ENCODE measurements around the gene TNS3. TPM values are rescaled to one million over a fixed set of nuclear protein-coding genes. Genes with fewer than 3 reads are reported as not detected.

Gene TNS3
- polyA plus RNA-seq, 1 of the 3 experiments (the other 2 are of a cell fraction) = 72.3 TPM

DNA sequence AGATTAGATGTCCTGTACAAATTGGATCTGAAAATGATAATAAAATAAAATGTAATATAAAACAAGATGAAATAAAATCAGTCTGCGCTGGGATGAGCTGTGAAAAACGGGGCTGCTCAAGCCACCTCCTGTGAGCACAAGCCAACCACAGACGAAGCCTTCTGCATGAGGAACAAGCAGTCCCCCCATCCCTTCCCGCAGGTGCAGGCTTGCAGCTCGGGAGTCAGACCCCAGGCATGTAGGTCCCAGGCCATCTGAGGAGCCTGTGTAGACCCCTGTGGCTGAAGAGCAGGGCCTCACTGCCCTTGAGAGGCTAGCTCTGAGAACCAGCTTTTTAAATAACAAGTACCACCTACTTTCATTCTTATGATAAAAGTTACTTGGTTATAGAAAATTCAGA is 123.4 kb downstream of the TNS3 start:
- WGBS (ENCODE audit: low lambda C conversion rate) = 87% methylated on average over 5 of the region's 5 CpGs
- peaks cover 8% of the 10 kb centered on the region for H3F3A ChIP-seq (replicated peaks; ENCODE audit: insufficient read depth)
- TF ChIP-seq FOXM1 (IDR thresholded peaks at IDR 0.05; ENCODE audit: low read depth) = no peak
- TF ChIP-seq RXRA (IDR thresholded peaks at IDR 0.05; ENCODE audit: borderline replicate concordance, low read depth) = no peak
- no peak for TF ChIP-seq JUND (IDR thresholded peaks at IDR 0.05)
- TF ChIP-seq RCOR1 (IDR thresholded peaks at IDR 0.05; ENCODE audit: low read length) = no peak
- TF ChIP-seq NFIC (IDR thresholded peaks at IDR 0.05; ENCODE audit: borderline replicate concordance) = no peak
- no peak for TF ChIP-seq FOSL2 (IDR thresholded peaks at IDR 0.05; ENCODE audit: borderline replicate concordance, low read depth)
- TF ChIP-seq, protein P1, sequence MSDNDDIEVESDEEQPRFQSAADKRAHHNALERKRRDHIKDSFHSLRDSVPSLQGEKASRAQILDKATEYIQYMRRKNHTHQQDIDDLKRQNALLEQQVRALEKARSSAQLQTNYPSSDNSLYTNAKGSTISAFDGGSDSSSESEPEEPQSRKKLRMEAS (IDR thresholded peaks at IDR 0.05; ENCODE audit: low read depth) = no peak
- TF ChIP-seq, protein P2, sequence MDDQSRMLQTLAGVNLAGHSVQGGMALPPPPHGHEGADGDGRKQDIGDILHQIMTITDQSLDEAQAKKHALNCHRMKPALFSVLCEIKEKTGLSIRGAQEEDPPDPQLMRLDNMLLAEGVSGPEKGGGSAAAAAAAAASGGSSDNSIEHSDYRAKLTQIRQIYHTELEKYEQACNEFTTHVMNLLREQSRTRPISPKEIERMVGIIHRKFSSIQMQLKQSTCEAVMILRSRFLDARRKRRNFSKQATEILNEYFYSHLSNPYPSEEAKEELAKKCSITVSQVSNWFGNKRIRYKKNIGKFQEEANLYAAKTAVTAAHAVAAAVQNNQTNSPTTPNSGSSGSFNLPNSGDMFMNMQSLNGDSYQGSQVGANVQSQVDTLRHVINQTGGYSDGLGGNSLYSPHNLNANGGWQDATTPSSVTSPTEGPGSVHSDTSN (IDR thresholded peaks at IDR 0.05) = no peak
- no peak for TF ChIP-seq POLR2AphosphoS5 (IDR thresholded peaks at IDR 0.05; ENCODE audit: low read depth, low read length)
- H4K20me1 ChIP-seq (ENCODE audit: insufficient read depth) = no peaks in the 10 kb centered on the region
- no peak for DNase-seq
- H3K4me2 ChIP-seq = 0 out of 2 replicates have a peak overlapping the region, but pooled peaks have one; percentile 2
- peaks cover 0 to 4% of the 10 kb centered on the region in 2 experiments for H3K36me3 ChIP-seq (replicated peaks in 1 of 2; ENCODE audit: control insufficient read depth in 1 of 2, insufficient read depth in 2 of 2, low read length in 1 of 2)
- H2AFZ ChIP-seq (ENCODE audit: low read depth) = no peak overlapping the region
- peaks cover 36 to 42% of the 10 kb centered on the region in 2 experiments for H3K4me1 ChIP-seq (ENCODE audit: control insufficient read depth in 1 of 2, insufficient read depth in 2 of 2, low read depth in 1 of 2, low read length in 1 of 2)
- no peaks in the 10 kb centered on the region for H3K9me3 ChIP-seq
- peak overlapping the region; percentile 14 to 34; a peak in 2 of 4 replicates for H3K27ac ChIP-seq (ENCODE audit: low read depth in 2 of 2, low read length in 1 of 2)
- no peaks in the 10 kb centered on the region for H3K27me3 ChIP-seq (ENCODE audit: insufficient read depth)
- no peaks in the 10 kb centered on the region for H3K9me2 ChIP-seq
- H3K79me2 ChIP-seq (ENCODE audit: insufficient read depth) = peaks cover 27% of the 10 kb centered on the region; the same call in 1 of the 2 replicates
- POLR2A ChIA-PET = no interaction called here
- CTCF ChIA-PET = interaction anchor here (1.1 to 4.3 kb wide), 5 partner anchors 15 to 361 kb away, joined by 3 to 21 read pairs (median 5); no protein-coding TSS in a partner anchor
- no peak overlapping the region for H3K9ac ChIP-seq
- no peak overlapping the region for H3K4me3 ChIP-seq (ENCODE audit: low read depth in 2 of 2, low read length in 1 of 2)

DNA sequence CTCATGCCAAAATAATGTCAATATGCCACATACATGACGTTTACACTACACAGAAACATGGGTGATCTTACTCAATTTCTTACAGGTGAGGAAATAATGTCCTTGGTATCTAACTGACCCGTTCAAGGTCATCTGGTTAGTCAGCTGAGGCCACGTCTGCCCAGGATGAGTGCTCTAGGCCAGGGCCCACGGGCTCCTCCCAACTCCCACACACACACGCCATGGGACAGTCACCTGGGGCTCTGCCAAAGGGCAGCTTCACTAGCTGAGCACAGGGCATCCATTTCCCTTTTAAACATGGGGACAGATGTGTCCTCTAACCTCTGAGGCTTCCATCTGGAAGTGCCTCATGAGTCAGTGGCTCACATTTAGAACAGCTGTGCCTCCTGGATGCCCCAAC is 123.9 kb downstream of the TNS3 start:
- no peak overlapping the region for H3K4me3 ChIP-seq (ENCODE audit: low read depth in 2 of 2, low read length in 1 of 2)
- peaks cover 27% of the 10 kb centered on the region; the same call in 1 of the 2 replicates for H3K79me2 ChIP-seq (ENCODE audit: insufficient read depth)
- H3K9ac ChIP-seq = no peak overlapping the region
- DNase-seq = no peak
- no peaks in the 10 kb centered on the region for H3K27me3 ChIP-seq (ENCODE audit: insufficient read depth)
- H3F3A ChIP-seq (replicated peaks; ENCODE audit: insufficient read depth) = peaks cover 13% of the 10 kb centered on the region
- no peaks in the 10 kb centered on the region for H4K20me1 ChIP-seq (ENCODE audit: insufficient read depth)
- ChIA-PET CTCF (interaction anchor here (0.9 to 4.3 kb wide), 7 partner anchors 13 to 361 kb away, joined by 3 to 21 read pairs (median 5); no protein-coding TSS in a partner anchor), POLR2A (no interaction called here)
- H3K9me2 ChIP-seq = no peaks in the 10 kb centered on the region
- peaks cover 39 to 44% of the 10 kb centered on the region in 2 experiments for H3K4me1 ChIP-seq (ENCODE audit: control insufficient read depth in 1 of 2, insufficient read depth in 2 of 2, low read depth in 1 of 2, low read length in 1 of 2)
- peak overlapping the region; percentile 14 to 34; a peak in 2 of 4 replicates for H3K27ac ChIP-seq (ENCODE audit: low read depth in 2 of 2, low read length in 1 of 2)
- 53% methylated on average over 5 of the region's 5 CpGs for WGBS (ENCODE audit: low lambda C conversion rate)
- H3K9me3 ChIP-seq = no peaks in the 10 kb centered on the region
- no peak overlapping the region for H2AFZ ChIP-seq (ENCODE audit: low read depth)
- peaks cover 0 to 4% of the 10 kb centered on the region in 2 experiments for H3K36me3 ChIP-seq (replicated peaks in 1 of 2; ENCODE audit: control insufficient read depth in 1 of 2, insufficient read depth in 2 of 2, low read length in 1 of 2)
- peak overlapping the region; percentile 2; the same call in 1 of the 2 replicates for H3K4me2 ChIP-seq
- TF ChIP-seq FOXJ3 (CRISPR knock-in tag; IDR thresholded peaks at IDR 0.05) = no peak
- TF ChIP-seq SIN3A (IDR thresholded peaks at IDR 0.05; ENCODE audit: borderline replicate concordance, low read depth, low read length) = no peak
- TF ChIP-seq NFIC (IDR thresholded peaks at IDR 0.05; ENCODE audit: borderline replicate concordance) = peak; percentile 73
- no peak for TF ChIP-seq CHD2 (IDR thresholded peaks at IDR 0.05; ENCODE audit: low read length, partially characterized antibody)
- TF ChIP-seq, protein P2 (IDR thresholded peaks at IDR 0.05) = peak; percentile 28; the same call in 1 of the 2 replicates
- TF ChIP-seq NRF1 (IDR thresholded peaks at IDR 0.05; ENCODE audit: low read depth, low read length) = no peak
- no peak for TF ChIP-seq TAF1 (IDR thresholded peaks at IDR 0.05; ENCODE audit: borderline replicate concordance, low read depth, low read length)
- 0 out of 2 replicates have a peak, but pooled peaks have one; percentile 40 for TF ChIP-seq JUND (IDR thresholded peaks at IDR 0.05)
- peak in 1 of 2 experiments; percentile 46; a peak in 1 of 4 replicates for TF ChIP-seq EP300 (IDR thresholded peaks at IDR 0.05; ENCODE audit: borderline replicate concordance in 1 of 2, low read depth in 1 of 2, low read length in 1 of 2)
- no peak for TF ChIP-seq SMC3 (IDR thresholded peaks at IDR 0.05; ENCODE audit: low read depth, low read length)
- no peak for TF ChIP-seq MXI1 (IDR thresholded peaks at IDR 0.05; ENCODE audit: low read depth, low read length)
- TF ChIP-seq, protein P3, sequence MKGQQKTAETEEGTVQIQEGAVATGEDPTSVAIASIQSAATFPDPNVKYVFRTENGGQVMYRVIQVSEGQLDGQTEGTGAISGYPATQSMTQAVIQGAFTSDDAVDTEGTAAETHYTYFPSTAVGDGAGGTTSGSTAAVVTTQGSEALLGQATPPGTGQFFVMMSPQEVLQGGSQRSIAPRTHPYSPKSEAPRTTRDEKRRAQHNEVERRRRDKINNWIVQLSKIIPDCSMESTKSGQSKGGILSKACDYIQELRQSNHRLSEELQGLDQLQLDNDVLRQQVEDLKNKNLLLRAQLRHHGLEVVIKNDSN (IDR thresholded peaks at IDR 0.05; ENCODE audit: borderline replicate concordance, low read depth) = no peak
- no peak for TF ChIP-seq EZH2phosphoT487 (IDR thresholded peaks at IDR 0.05; ENCODE audit: borderline replicate concordance, low read depth)
- no peak for TF ChIP-seq FOXM1 (IDR thresholded peaks at IDR 0.05; ENCODE audit: low read depth)
- no peak for TF ChIP-seq GABPA (IDR thresholded peaks at IDR 0.05; ENCODE audit: low read depth)
- no peak for TF ChIP-seq RFX5 (IDR thresholded peaks at IDR 0.05; ENCODE audit: low read length)
- no peak for TF ChIP-seq RXRA (IDR thresholded peaks at IDR 0.05; ENCODE audit: borderline replicate concordance, low read depth)
- peak; percentile 50; the same call in 1 of the 2 replicates for TF ChIP-seq FOSL2 (IDR thresholded peaks at IDR 0.05; ENCODE audit: borderline replicate concordance, low read depth)
- TF ChIP-seq, protein P1 (IDR thresholded peaks at IDR 0.05; ENCODE audit: low read depth) = no peak

All from SK-N-SH (cell line).